ENCODE results near the gene MX1. TPM values are rescaled to one million over a fixed set of nuclear protein-coding genes. Genes with fewer than 3 reads are reported as not detected.

The MX1 gene
- total and polyA plus RNA-seq, 4 donors, result 16.9 to 58.1 (median 33.0) TPM

DNA sequence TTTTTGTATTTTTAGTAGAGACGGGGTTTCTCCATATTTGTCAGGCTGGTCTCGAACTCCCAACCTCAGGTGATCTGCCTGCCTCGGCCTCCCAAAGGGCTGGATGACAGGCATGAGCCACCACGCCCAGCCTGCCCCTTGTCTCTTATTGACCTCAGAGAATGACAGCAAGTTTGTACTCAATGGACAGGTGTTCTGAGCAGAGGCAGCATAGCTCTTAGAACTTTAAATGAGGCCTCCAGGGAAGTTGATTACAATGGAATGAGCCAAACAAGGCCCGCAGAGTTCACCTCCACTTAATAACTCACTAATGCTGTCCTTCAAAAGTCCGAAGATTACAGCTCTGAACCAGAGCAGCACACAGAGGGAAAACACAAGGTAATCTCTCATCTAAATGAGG, 71.0 kb downstream of the MX1 start:
- DNase-seq, result no peak
- intact Hi-C loops (cut with DNase I), result no loop called here
- H3K9me3 ChIP-seq (ENCODE audit: control insufficient read depth, low read length), result peaks cover 2% of the 10 kb centered on the region
- 89 to 94% methylated on average over 6 of the region's 6 CpGs for WGBS, 2 donors
- ATAC-seq (ENCODE audit: low FRiP score), result no peak
- H3K4me1 ChIP-seq (ENCODE audit: control insufficient read depth in 1 of 2, insufficient read depth in 2 of 2, low read length in 2 of 2), result no peaks in the 10 kb centered on the region
- no peaks in the 10 kb centered on the region for H3K27me3 ChIP-seq (ENCODE audit: control insufficient read depth in 1 of 2, insufficient read depth in 2 of 2, low read length in 1 of 2)
- no peaks in the 10 kb centered on the region for H3K36me3 ChIP-seq (ENCODE audit: control insufficient read depth in 1 of 2, insufficient read depth in 2 of 2, low read length in 1 of 2)
- no peak overlapping the region for H3K4me3 ChIP-seq (ENCODE audit: low read length in 2 of 2)
- no peak overlapping the region for H3K27ac ChIP-seq (ENCODE audit: low read depth in 1 of 2, low read length in 2 of 2)

DNA sequence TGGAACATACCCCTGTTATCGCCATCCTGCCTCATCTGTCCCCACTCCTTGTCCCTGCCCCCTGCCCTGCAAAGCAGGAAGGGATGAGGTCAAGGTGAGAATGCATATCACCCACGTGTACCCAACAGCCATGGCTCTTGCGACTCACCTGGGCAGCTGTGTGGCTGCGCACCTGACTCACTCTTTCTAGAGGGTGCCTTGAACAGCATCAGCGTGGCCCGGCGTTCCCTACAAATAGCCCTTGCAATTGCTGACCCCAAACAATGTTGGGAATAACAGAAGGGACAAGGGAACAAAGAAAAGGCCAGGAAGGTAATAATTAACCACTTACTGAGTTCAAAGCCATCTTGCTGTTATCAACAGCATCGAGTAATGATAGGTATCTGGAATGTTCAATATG, 71.7 kb downstream of the MX1 start:
- H3K27me3 ChIP-seq (ENCODE audit: control insufficient read depth in 1 of 2, insufficient read depth in 2 of 2, low read length in 1 of 2), result no peaks in the 10 kb centered on the region
- 86 to 87% methylated on average over 8 of the region's 8 CpGs for WGBS, 2 donors
- no peaks in the 10 kb centered on the region for H3K4me1 ChIP-seq (ENCODE audit: control insufficient read depth in 1 of 2, insufficient read depth in 2 of 2, low read length in 2 of 2)
- DNase-seq (no peak), ATAC-seq (ENCODE audit: low FRiP score) (no peak)
- no peak overlapping the region for H3K27ac ChIP-seq (ENCODE audit: low read depth in 1 of 2, low read length in 2 of 2)
- intact Hi-C loops (cut with DNase I), result no loop called here
- no peaks in the 10 kb centered on the region for H3K36me3 ChIP-seq (ENCODE audit: control insufficient read depth in 1 of 2, insufficient read depth in 2 of 2, low read length in 1 of 2)
- no peak overlapping the region for H3K4me3 ChIP-seq (ENCODE audit: low read length in 2 of 2)
- peaks cover 2% of the 10 kb centered on the region for H3K9me3 ChIP-seq (ENCODE audit: control insufficient read depth, low read length)

DNA sequence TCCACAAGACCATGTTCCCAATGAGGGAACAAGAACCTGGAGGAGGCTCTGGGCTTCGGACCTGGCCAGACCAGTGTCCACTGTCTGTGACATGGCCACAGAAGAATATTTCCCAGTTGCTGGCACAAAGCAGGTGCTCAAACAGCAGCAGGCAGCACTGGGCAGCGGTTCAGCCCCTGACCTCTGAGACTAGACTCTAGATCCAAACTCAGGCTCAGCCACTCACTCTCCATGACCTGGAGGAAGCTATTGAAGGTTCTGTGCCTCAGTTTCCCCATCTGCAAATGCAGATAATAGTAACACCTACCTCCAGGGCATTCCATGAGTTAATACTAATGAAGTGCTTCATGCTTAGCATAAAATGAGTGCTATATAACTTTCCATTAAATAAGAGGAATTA, 73.9 kb downstream of the MX1 start:
- intact Hi-C loops (cut with DNase I), result no loop called here
- Histone ChIP-seq H3K27me3 (ENCODE audit: control insufficient read depth in 1 of 2, insufficient read depth in 2 of 2, low read length in 1 of 2) (no peaks in the 10 kb centered on the region), H3K4me1 (ENCODE audit: control insufficient read depth in 1 of 2, insufficient read depth in 2 of 2, low read length in 2 of 2) (no peaks in the 10 kb centered on the region), H3K9me3 (ENCODE audit: control insufficient read depth, low read length) (peaks cover 2% of the 10 kb centered on the region), H3K27ac (ENCODE audit: low read depth in 1 of 2, low read length in 2 of 2) (no peak overlapping the region), H3K36me3 (ENCODE audit: control insufficient read depth in 1 of 2, insufficient read depth in 2 of 2, low read length in 1 of 2) (no peaks in the 10 kb centered on the region), H3K4me3 (ENCODE audit: low read length in 2 of 2) (no peak overlapping the region)
- DNase-seq (no peak), ATAC-seq (ENCODE audit: low FRiP score) (no peak)
- 88% methylated on average over 2 of the region's 2 CpGs for WGBS, 2 donors

DNA sequence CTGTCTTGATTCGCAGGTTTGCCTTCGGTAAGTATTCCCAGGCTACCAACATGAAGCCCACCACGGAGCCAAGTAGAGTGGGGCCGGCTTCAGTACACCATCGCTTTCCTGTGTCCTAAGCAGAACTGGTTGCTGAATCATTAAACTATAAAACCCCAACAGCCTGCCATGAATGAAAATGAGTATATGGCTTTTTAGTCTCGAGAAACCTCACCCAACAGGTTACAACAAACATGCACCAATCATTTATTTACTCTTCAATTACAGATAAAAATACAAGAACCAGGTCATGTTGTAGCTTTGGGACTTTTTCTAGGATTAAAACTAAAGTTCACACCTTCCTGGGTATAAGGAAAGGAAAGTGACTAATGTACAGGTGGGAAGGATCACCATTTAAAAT, 74.3 kb downstream of the MX1 start:
- Histone ChIP-seq H3K27me3 (ENCODE audit: control insufficient read depth in 1 of 2, insufficient read depth in 2 of 2, low read length in 1 of 2) (no peaks in the 10 kb centered on the region), H3K9me3 (ENCODE audit: control insufficient read depth, low read length) (peaks cover 2% of the 10 kb centered on the region), H3K36me3 (ENCODE audit: control insufficient read depth in 1 of 2, insufficient read depth in 2 of 2, low read length in 1 of 2) (no peaks in the 10 kb centered on the region), H3K4me1 (ENCODE audit: control insufficient read depth in 1 of 2, insufficient read depth in 2 of 2, low read length in 2 of 2) (no peaks in the 10 kb centered on the region), H3K27ac (ENCODE audit: low read depth in 1 of 2, low read length in 2 of 2) (no peak overlapping the region), H3K4me3 (ENCODE audit: low read length in 2 of 2) (no peak overlapping the region)
- 86 to 88% methylated on average over 6 of the region's 6 CpGs for WGBS, 2 donors
- no peak for DNase-seq
- intact Hi-C loops (cut with DNase I), result no loop called here
- no peak for ATAC-seq (ENCODE audit: low FRiP score)

DNA sequence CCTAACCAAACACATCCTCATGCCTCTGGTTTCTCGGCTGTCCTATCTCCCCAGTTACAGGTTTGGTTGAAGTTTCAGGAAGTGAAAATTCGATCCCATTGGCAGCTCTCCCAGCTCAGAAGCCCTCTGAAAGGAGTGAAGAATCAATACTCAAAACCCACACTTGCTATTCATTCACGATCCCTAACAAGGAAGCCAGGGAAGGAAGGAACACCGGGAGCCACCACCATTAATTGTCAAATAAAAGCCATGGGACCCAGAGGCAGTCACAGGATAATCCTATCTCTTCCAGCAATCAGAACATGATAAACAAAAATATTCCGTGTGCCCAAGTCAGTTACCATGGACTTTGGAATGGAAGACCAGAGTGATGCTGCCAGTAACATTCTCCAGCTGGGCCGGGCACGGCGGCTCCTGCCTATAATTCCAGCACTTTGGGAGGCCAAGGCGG, 74.9 kb downstream of the MX1 start:
- ATAC-seq (ENCODE audit: low FRiP score) (no peak), DNase-seq (no peak)
- H3K27me3 ChIP-seq (ENCODE audit: control insufficient read depth in 1 of 2, insufficient read depth in 2 of 2, low read length in 1 of 2), result no peaks in the 10 kb centered on the region
- H3K9me3 ChIP-seq (ENCODE audit: control insufficient read depth, low read length), result peaks cover 2% of the 10 kb centered on the region
- intact Hi-C loops (cut with DNase I), result no loop called here
- 63 to 66% methylated on average over 9 of the region's 9 CpGs for WGBS, 2 donors
- H3K4me1 ChIP-seq (ENCODE audit: control insufficient read depth in 1 of 2, insufficient read depth in 2 of 2, low read length in 2 of 2), result no peaks in the 10 kb centered on the region
- no peaks in the 10 kb centered on the region for H3K36me3 ChIP-seq (ENCODE audit: control insufficient read depth in 1 of 2, insufficient read depth in 2 of 2, low read length in 1 of 2)
- no peak overlapping the region for H3K4me3 ChIP-seq (ENCODE audit: low read length in 2 of 2)
- no peak overlapping the region for H3K27ac ChIP-seq (ENCODE audit: low read depth in 1 of 2, low read length in 2 of 2)

DNA sequence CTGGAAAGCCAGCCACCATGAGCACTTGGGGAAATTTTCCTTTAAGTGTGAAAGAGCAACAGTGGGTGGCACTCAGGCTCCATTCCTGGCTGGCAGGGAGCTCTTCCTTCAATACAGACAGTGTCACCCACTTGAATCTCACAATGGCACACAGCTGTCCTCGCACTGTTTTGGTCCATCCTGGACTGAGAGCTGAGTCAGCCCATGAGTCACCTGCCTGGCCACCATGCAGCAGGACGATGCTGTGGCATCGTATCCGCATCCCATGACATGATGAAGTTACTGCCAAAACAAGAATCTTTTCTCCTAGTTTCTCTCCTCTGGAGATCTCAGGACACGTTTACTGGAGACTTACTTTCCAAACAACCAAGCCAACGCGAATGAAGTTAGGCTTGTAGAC, 75.9 kb downstream of the MX1 start:
- Histone ChIP-seq H3K27ac (ENCODE audit: low read depth in 1 of 2, low read length in 2 of 2) (no peak overlapping the region), H3K4me1 (ENCODE audit: control insufficient read depth in 1 of 2, insufficient read depth in 2 of 2, low read length in 2 of 2) (no peaks in the 10 kb centered on the region), H3K9me3 (ENCODE audit: control insufficient read depth, low read length) (peaks cover 2% of the 10 kb centered on the region), H3K36me3 (ENCODE audit: control insufficient read depth in 1 of 2, insufficient read depth in 2 of 2, low read length in 1 of 2) (no peaks in the 10 kb centered on the region), H3K27me3 (ENCODE audit: control insufficient read depth in 1 of 2, insufficient read depth in 2 of 2, low read length in 1 of 2) (no peaks in the 10 kb centered on the region), H3K4me3 (ENCODE audit: low read length in 2 of 2) (no peak overlapping the region)
- no peak for DNase-seq
- 77 to 79% methylated on average over 7 of the region's 7 CpGs for WGBS, 2 donors
- intact Hi-C loops (cut with DNase I), result no loop called here
- ATAC-seq (ENCODE audit: low FRiP score), result no peak

DNA sequence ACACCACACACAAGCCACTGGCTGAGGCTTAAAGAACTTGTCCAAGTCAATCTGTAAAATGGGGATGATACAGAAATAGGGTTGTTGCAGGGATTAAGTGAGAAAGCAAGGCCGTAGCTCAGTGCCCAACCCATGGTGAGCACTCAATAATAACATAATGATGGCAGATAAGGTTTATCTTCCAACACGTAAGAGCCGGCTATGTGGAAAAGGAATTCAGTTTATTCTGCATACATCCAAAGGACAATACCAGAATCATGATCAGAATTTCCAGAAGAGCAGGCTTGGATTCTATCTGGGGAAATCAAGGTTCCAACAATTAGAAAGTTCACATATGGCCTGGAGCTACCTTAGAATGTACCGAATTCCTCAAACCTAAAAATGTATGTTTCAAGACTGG, 77.3 kb downstream of the MX1 start:
- H3K4me1 ChIP-seq (ENCODE audit: control insufficient read depth in 1 of 2, insufficient read depth in 2 of 2, low read length in 2 of 2), result no peaks in the 10 kb centered on the region
- no peaks in the 10 kb centered on the region for H3K27me3 ChIP-seq (ENCODE audit: control insufficient read depth in 1 of 2, insufficient read depth in 2 of 2, low read length in 1 of 2)
- no peak overlapping the region for H3K4me3 ChIP-seq (ENCODE audit: low read length in 2 of 2)
- H3K27ac ChIP-seq (ENCODE audit: low read depth in 1 of 2, low read length in 2 of 2), result no peak overlapping the region
- no peaks in the 10 kb centered on the region for H3K9me3 ChIP-seq (ENCODE audit: control insufficient read depth, low read length)
- H3K36me3 ChIP-seq (ENCODE audit: control insufficient read depth in 1 of 2, insufficient read depth in 2 of 2, low read length in 1 of 2), result no peaks in the 10 kb centered on the region
- intact Hi-C loops (cut with DNase I), result no loop called here
- no peak for ATAC-seq (ENCODE audit: low FRiP score)
- WGBS, 2 donors, result 82 to 85% methylated on average over 4 of the region's 4 CpGs
- no peak for DNase-seq

DNA sequence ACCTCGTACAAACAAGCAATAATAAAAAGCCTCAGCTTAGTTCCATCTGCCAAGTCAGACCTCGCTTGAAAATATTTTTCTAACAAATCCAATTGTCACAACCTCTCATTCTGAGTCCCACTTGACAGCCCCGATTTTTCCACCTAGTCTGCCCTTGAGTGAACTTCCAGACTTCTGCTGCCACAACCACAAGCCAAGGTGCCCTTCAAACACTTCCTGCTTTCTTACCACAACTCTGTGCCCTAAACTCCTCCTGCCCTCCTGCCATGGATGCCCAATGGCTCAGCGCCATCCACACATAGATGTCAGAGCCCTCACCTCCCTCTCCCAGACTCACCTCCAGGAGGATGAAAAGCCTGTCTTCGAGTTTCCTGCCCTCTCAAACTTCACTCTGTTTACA, 78.0 kb downstream of the MX1 start:
- no peak overlapping the region for H3K4me3 ChIP-seq (ENCODE audit: low read length in 2 of 2)
- 69 to 73% methylated on average over 5 of the region's 5 CpGs for WGBS, 2 donors
- DNase-seq (no peak), ATAC-seq (ENCODE audit: low FRiP score) (no peak)
- no peaks in the 10 kb centered on the region for H3K9me3 ChIP-seq (ENCODE audit: control insufficient read depth, low read length)
- no peaks in the 10 kb centered on the region for H3K36me3 ChIP-seq (ENCODE audit: control insufficient read depth in 1 of 2, insufficient read depth in 2 of 2, low read length in 1 of 2)
- H3K4me1 ChIP-seq (ENCODE audit: control insufficient read depth in 1 of 2, insufficient read depth in 2 of 2, low read length in 2 of 2), result no peaks in the 10 kb centered on the region
- H3K27ac ChIP-seq (ENCODE audit: low read depth in 1 of 2, low read length in 2 of 2), result no peak overlapping the region
- intact Hi-C loops (cut with DNase I), result no loop called here
- no peaks in the 10 kb centered on the region for H3K27me3 ChIP-seq (ENCODE audit: control insufficient read depth in 1 of 2, insufficient read depth in 2 of 2, low read length in 1 of 2)

DNA sequence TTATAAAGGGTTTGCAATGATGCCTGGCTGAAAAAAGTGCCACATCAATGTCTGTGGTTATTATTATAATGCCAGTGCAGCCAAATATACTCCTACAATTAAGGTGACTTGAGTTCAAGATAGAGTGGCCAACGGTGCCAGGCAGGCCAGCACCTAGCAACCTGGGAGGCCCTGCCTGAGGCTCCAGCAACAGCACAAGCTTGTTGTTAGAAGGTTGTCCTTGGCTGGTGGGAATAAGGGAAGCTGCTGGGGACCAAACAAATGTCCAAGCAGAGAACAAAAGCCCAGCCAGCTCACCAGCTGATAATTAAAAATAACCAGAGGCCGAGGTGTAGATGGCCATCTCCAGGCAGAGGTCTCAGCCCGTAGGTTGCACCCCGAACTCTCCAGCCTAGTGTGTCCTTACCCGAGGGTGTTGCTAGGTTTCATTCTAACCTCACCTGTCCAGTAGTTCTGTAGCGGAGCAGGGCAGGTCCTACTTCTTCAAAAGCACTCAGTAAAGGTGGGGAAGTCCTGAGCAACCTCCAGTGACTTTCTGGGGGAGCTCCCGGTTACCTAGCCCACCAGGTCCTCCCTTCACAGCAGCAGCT, 80.1 kb downstream of the MX1 start:
- H3K27me3 ChIP-seq (ENCODE audit: control insufficient read depth in 1 of 2, insufficient read depth in 2 of 2, low read length in 1 of 2), result no peaks in the 10 kb centered on the region
- ATAC-seq (ENCODE audit: low FRiP score) (no peak), DNase-seq (no peak)
- no peaks in the 10 kb centered on the region for H3K4me1 ChIP-seq (ENCODE audit: control insufficient read depth in 1 of 2, insufficient read depth in 2 of 2, low read length in 2 of 2)
- WGBS, 2 donors, result 79 to 83% methylated on average over 7 of the region's 7 CpGs
- no peaks in the 10 kb centered on the region for H3K36me3 ChIP-seq (ENCODE audit: control insufficient read depth in 1 of 2, insufficient read depth in 2 of 2, low read length in 1 of 2)
- no peak overlapping the region for H3K27ac ChIP-seq (ENCODE audit: low read depth in 1 of 2, low read length in 2 of 2)
- no peaks in the 10 kb centered on the region for H3K9me3 ChIP-seq (ENCODE audit: control insufficient read depth, low read length)
- intact Hi-C loops (cut with DNase I), result no loop called here
- H3K4me3 ChIP-seq (ENCODE audit: low read length in 2 of 2), result no peak overlapping the region

All from aorta (tissue), 5 donors.